HG02588 (cell line): ENCODE measurements around the gene TCEA3.

ENCODE experiments used
- ATAC-seq: cut with Tn5 transposase; IDR thresholded peaks from one replicate; pipeline ENCODE4 v1.9.1; 2021; ENCODE audit warnings: mild to moderate bottlenecking, moderate library complexity; ENCODE audit not compliant: unreplicated experiment

The TCEA3 gene

DNA sequence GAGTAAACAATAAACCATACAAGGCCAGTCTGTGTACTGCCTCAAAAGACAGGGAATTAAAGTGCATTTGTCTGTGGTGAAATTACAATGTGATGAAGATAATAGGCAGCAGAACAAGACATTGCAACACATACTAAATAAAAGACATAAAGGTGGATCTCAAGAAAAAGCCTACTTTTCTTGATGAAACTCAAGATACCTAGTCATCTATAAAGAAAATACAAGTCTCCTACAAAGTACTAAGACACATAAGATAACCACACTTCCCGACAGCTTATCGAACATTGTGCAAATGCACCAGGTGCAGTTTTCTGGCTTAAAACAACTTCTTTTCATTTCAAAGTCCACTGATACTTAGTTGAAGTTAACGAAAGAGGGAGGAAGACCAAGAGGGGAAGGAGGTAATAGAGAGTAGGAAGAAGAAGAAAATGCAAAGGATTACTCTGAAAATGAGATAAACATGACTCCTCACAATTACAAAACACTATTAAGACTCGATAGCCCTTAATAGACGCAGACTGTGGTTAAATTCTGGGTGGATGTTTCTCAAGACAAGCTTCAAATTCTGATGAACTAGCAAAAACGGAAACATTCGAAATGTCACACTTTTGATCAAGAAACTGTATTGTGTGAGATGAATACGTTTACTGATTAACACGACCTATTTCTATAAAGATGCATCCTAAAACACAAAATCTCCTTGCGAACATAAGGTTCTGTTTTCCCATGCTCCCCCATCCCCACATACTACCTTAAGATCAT is 82.4 kb downstream of the TCEA3 start:
- ATAC-seq: no peak

DNA sequence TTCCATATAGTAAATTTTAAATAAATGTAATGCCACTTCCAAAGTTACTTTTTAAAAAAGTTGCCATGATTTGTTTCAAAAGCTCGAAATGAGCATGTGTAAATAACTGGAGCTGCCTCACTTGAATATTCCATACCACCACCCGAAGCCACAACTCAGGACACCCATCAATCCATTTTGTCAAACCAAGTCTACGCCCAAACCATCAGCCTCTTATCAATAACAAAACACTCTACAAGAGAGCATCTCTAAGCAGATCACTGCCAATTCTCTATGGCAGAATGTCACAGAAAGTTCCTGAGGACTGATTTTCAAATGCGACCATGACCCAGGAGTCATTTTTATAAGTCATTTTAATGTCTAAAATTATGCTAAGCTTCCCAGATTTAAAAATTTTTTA is 84.9 kb downstream of the TCEA3 start:
- no peak for ATAC-seq

DNA sequence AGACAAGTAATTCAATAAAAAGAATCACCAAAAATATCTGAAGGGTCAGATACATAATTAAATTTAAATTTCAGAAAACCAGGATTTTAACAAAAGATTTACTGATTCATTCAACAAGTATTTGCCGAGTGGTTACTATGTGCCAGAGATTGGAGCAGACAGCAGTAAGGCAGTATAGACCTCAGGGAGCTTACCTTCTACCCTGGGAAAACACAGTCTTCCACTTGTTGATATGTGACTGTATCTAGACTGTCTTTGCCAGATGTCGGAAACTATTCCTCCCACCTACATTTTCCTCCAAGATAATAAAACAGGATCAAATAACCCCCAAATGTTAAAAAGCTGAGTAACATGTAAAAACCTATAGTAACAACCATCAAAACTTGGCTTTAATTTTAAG is 86.7 kb downstream of the TCEA3 start:
- no peak for ATAC-seq

DNA sequence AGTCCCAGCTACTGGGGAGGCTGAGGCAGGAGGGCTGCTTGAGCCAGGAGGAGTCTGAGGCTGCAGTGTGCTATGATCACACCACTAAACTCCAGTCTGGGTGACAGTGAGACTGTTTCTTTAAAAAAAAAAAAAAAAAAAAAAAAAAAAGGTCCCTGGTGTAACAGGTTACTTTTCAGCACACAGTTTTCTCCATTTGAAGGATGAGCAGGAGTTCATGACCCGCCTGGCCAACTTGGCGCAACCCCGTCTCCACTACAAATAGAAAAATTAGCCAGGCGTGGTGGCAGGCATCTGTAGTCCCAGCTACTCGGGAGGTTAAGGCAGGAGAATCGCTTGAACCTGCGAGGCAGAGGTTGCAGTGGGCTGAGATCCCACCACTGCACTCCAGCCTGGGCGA is 92.8 kb downstream of the TCEA3 start:
- ATAC-seq: no peak
